HepG2 (cell line): Measurements from ENCODE around the gene ALDH3A1. TPM values are rescaled to one million over a fixed set of nuclear protein-coding genes. Genes with fewer than 3 reads are reported as not detected.

Experiments
- ATAC-seq: fragments of 200-7000 bp; cut with Tn5 transposase; 3 replicates; pipeline ENCODE4 v1.9.1; 2020; ENCODE audit warnings: mild to moderate bottlenecking, moderate library complexity
- BruUV-seq: library from RNA; stranded (reverse); fragments of 400-500 nt; replicated peaks from 2 replicates; lab custom pipeline; 2021; lab: Mats Ljungman, UMichigan
- CTCF ChIA-PET: fragments of 300-600 bp; formaldehyde crosslinking; extraction: SDS; loops from one replicate; lab custom pipeline; 2021; ENCODE audit warnings: low total read pairs, inconsistent platforms, low intra/inter-chr PET ratio; lab: Yijun Ruan, JAX
- POLR2A ChIA-PET: fragments of 350-600 bp; sonication (Branson Sonifier 250); formaldehyde crosslinking; loops from one replicate; lab custom pipeline; 2020; ENCODE audit warnings: antibody characterized with exemption, inconsistent platforms; lab: Yijun Ruan, JAX
- DNase-seq: peaks from one replicate; pipeline ENCODE4 v3.0.0-alpha.2; 2015; ENCODE audit warnings: low spot score
- FAIRE-seq: peaks from 3 replicates; lab custom pipeline; 2011; peaks lifted over from hg19 to GRCh38; lab: Jason Lieb, UNC
- H2AFZ ChIP-seq: one replicate; pipeline ENCODE4 v1.6.1; 2011; ENCODE audit warnings: low read length, inconsistent platforms
- H3K27ac ChIP-seq: fragments of 300-600 bp; 3 replicates; pipeline ENCODE4 v1.8.0; 2011; ENCODE audit warnings: mixed run types, mild to moderate bottlenecking, mixed read lengths, low read length, inconsistent platforms; ENCODE audit not compliant: insufficient read depth; ENCODE audit errors: extremely low read length
- H3K27me3 ChIP-seq, 2 experiments: fragments of 200-600 bp in 1 of 2; 2 replicates in 1 of 2; 3 replicates in 1 of 2; pipeline versions ENCODE4 v1.6.0 to v1.8.0; 2011; ENCODE audit warnings: low read length in 2 of 2, mild to moderate bottlenecking in 2 of 2, moderate library complexity in 2 of 2, inconsistent platforms in 1 of 2; ENCODE audit not compliant: insufficient read depth in 2 of 2, control insufficient read depth in 1 of 2
- H3K36me3 ChIP-seq, 2 experiments: fragments of 200-600 bp in 1 of 2; replicated peaks in 1 of 2; 2 replicates in 1 of 2; 3 replicates in 1 of 2; pipeline versions ENCODE4 v1.5.1 to v1.8.0; 2011; ENCODE audit warnings: low read length in 2 of 2, inconsistent platforms in 1 of 2; ENCODE audit not compliant: insufficient read depth in 2 of 2, control insufficient read depth in 1 of 2
- H3K4me1 ChIP-seq: 2 replicates; pipeline ENCODE4 v1.5.1; 2012; ENCODE audit warnings: low read length, inconsistent platforms; ENCODE audit not compliant: insufficient read depth
- H3K4me2 ChIP-seq: 2 replicates; pipeline ENCODE4 v1.6.0; 2011; ENCODE audit warnings: low read depth, low read length, inconsistent platforms
- H3K4me3 ChIP-seq, 3 experiments: fragments of 200-600 bp in 1 of 3; sonication (generic), shearing (Covaris generic) in 1 of 3; replicated peaks in 1 of 3; 2 replicates each; pipeline ENCODE4 v1.5.1; 2011 to 2016; ENCODE audit warnings: low read length in 3 of 3, inconsistent platforms in 2 of 3, low read depth in 2 of 3, mild to moderate bottlenecking in 2 of 3, control low read depth in 1 of 3, mixed read lengths in 1 of 3; ENCODE audit not compliant: insufficient read depth in 1 of 3
- H3K79me2 ChIP-seq: one replicate; pipeline ENCODE4 v1.6.1; 2011; ENCODE audit warnings: low read length, inconsistent platforms; ENCODE audit not compliant: insufficient read depth
- H3K9ac ChIP-seq: 2 replicates; pipeline ENCODE4 v1.6.0; 2011; ENCODE audit warnings: mild to moderate bottlenecking, low read depth, low read length, inconsistent platforms; ENCODE audit not compliant: insufficient read depth
- H3K9me3 ChIP-seq: 2 replicates; pipeline ENCODE4 v1.5.1; 2012; ENCODE audit warnings: mild to moderate bottlenecking, low read length
- H4K20me1 ChIP-seq: 2 replicates; pipeline ENCODE4 v1.6.0; 2011; ENCODE audit warnings: inconsistent platforms, mild to moderate bottlenecking, low read length, moderate library complexity; ENCODE audit not compliant: insufficient read depth
- HDAC1 ChIP-seq: sonication (generic); formaldehyde crosslinking; IDR thresholded peaks from 2 replicates; pipeline ENCODE4 v1.5.1; 2020; ENCODE audit warnings: mild to moderate bottlenecking, missing genetic modification reagents
- HMG20B ChIP-seq: conservative IDR thresholded peaks from 2 replicates; pipeline ENCODE4 v1.6.1; 2016; ENCODE audit warnings: missing genetic modification reagents, missing compliant biosample characterization
- POLR2AphosphoS2 ChIP-seq: IDR thresholded peaks from 2 replicates; pipeline ENCODE4 v1.6.1; 2011; ENCODE audit warnings: low read depth, low read length, improper control_type of control experiment
- RARG ChIP-seq: sonication (generic); formaldehyde crosslinking; IDR thresholded peaks from 2 replicates; pipeline ENCODE4 v1.4.0; 2020; ENCODE audit warnings: low read depth, mild to moderate bottlenecking, missing genetic modification reagents
- REPIN1 ChIP-seq: sonication (generic); formaldehyde crosslinking; IDR thresholded peaks from 2 replicates; pipeline ENCODE4 v1.8.0; 2022; ENCODE audit warnings: missing genetic modification reagents, low read depth, mild to moderate bottlenecking, borderline replicate concordance
- SP5 ChIP-seq: IDR thresholded peaks from 2 replicates; pipeline ENCODE4 v1.6.1; 2016; ENCODE audit warnings: low read depth, borderline replicate concordance
- TARDBP ChIP-seq: sonication (generic); formaldehyde crosslinking; IDR thresholded peaks from 2 replicates; pipeline ENCODE4 v1.8.0; 2022; ENCODE audit warnings: mild to moderate bottlenecking, missing genetic modification reagents
- TCF7 ChIP-seq: sonication (generic); IDR thresholded peaks from 2 replicates; pipeline ENCODE4 v1.6.1; 2016; ENCODE audit warnings: antibody characterized with exemption, low read depth
- TCF7L2 ChIP-seq: IDR thresholded peaks from 2 replicates; pipeline ENCODE4 v1.6.1; 2011; ENCODE audit warnings: mild to moderate bottlenecking, low read depth, low read length, moderate library complexity
- YEATS2 ChIP-seq: sonication (generic); formaldehyde crosslinking; IDR thresholded peaks from 2 replicates; pipeline ENCODE4 v1.4.0; 2020; ENCODE audit warnings: missing genetic modification reagents, borderline replicate concordance
- ZNF331 ChIP-seq: sonication (generic); formaldehyde crosslinking; IDR thresholded peaks from 2 replicates; pipeline ENCODE4 v1.4.0; 2020; ENCODE audit warnings: missing genetic modification reagents
- ZNF614 ChIP-seq: IDR thresholded peaks from 2 replicates; pipeline ENCODE4 v1.6.1; 2018; ENCODE audit warnings: missing biosample characterization, missing genetic modification reagents, inconsistent platforms, borderline replicate concordance
- ZNF652 ChIP-seq: IDR thresholded peaks from 2 replicates; pipeline ENCODE4 v1.6.1; 2016; ENCODE audit warnings: low read depth, borderline replicate concordance
- WGBS: methylation state at CpG from one replicate; pipeline ENCODE4 v1.1.6; 2017; ENCODE audit warnings: low lambda C conversion rate; 5-methylcytosine and 5-hydroxymethylcytosine counted together
- in situ Hi-C: cut with HindIII; loops from 2 replicates; pipeline ENCODE4 v1.10.0; 2017; ENCODE audit warnings: low pct_unique_long_range_greater_than_20kb; ENCODE audit not compliant: extremely low pct_ligation_motif_present
- intact Hi-C: fragments of 100-400 bp; cut with micrococcal nuclease; formaldehyde crosslinking; loops from one replicate; pipeline ENCODE4 v1.10.0; 2022; ENCODE audit not compliant: unreplicated experiment
- polyA plus RNA-seq, 8 experiments: library from polyadenylated mRNA; depleted of rRNA in 3 of 8; stranded (reverse) in 7 of 8; unstranded in 1 of 8; fragments of >200 nt; fragmentation: Illumina TruSeq in 4 of 8; extraction: Trizol in 4 of 8; gene quantifications; 2 replicates each; pipeline versions ENCODE4 v1.2.1 to v1.2.3, GENCODE V29; 2011 to 2016; ENCODE audit warnings: low read depth in 4 of 8, missing spikeins in 1 of 8, mixed read lengths in 1 of 8; ENCODE audit not compliant: insufficient read depth in 1 of 8
- total RNA-seq, 5 experiments: library from RNA; depleted of rRNA; stranded (reverse); fragments of >200 nt; fragmentation: Illumina TruSeq; extraction: Trizol; gene quantifications; 2 replicates each; pipeline ENCODE4 v1.2.3, GENCODE V29; 2016; ENCODE audit warnings: low read depth in 1 of 5
- TF ChIP-seq, protein P1 (sequence below): sonication (generic); formaldehyde crosslinking; IDR thresholded peaks from 2 replicates; pipeline ENCODE4 v1.5.1; 2020; ENCODE audit warnings: mild to moderate bottlenecking, missing genetic modification reagents, borderline replicate concordance
- TF ChIP-seq, protein P2 (sequence below): sonication (generic); formaldehyde crosslinking; IDR thresholded peaks from 2 replicates; pipeline ENCODE4 v1.4.0; 2020; ENCODE audit warnings: mild to moderate bottlenecking, missing genetic modification reagents
- TF ChIP-seq, protein P3 (sequence below): sonication (generic); formaldehyde crosslinking; IDR thresholded peaks from 2 replicates; pipeline ENCODE4 v1.4.0; 2020; ENCODE audit warnings: missing genetic modification reagents, borderline replicate concordance

Gene ALDH3A1
- total and polyA plus RNA-seq, 2 of the 13 experiments (the other 11 are each of a cell fraction or from before 2014, with no cell fraction given), result 0.07 to 0.62 TPM

DNA sequence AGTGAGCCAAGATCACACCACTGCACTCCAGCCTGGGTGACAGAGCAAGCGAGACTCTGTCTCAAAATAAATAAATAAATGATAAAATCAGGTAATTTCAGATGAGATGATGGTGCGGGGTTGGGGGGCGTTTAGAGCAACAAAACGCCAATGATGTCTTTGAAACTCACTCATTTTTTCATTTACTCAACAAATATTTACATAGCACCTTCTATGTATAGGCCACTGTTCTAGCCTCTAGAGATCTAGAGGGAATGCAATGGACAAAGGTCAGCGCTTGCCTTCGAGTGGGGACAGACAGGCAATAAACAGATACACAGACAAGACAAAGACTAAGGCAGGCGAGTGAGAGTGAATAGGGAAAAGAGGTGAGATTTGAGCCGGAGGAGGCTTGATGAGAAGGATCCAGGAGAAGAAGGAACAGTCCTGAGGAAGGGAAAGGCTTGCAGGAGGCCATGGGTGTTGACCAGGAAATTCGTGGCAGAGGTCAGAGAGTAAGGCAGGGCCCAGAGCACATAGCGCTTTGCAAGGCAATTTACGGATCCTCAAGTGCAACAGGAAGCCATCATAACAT, 14.1 kb downstream of the ALDH3A1 start:
- Histone ChIP-seq H3K9me3 (no peaks in the 10 kb centered on the region), H2AFZ (peak overlapping the region; percentile 90), H4K20me1 (no peaks in the 10 kb centered on the region), H3K4me2 (peak overlapping the region; percentile 95), H3K27me3 (no peaks in the 10 kb centered on the region; a peak in 1 of 5 replicates), H3K4me1 (peaks cover 92% of the 10 kb centered on the region), H3K4me3 (peak overlapping the region in 2 of 3 experiments; percentile 41 to 54; a peak in 3 of 6 replicates), H3K79me2 (no peaks in the 10 kb centered on the region), H3K36me3 (no peaks in the 10 kb centered on the region), H3K9ac (peak overlapping the region; percentile 56), H3K27ac (peak overlapping the region; percentile 95)
- intact Hi-C loops, result no loop called here
- ChIA-PET CTCF (no interaction called here), POLR2A (interaction anchor here (0.8 to 4.0 kb wide), 4 partner anchors 13 to 86 kb away, joined by 4 to 21 read pairs (median 5); partner anchors contain the start of genes ALDH3A1 and ALDH3A2)
- ATAC-seq (peak; percentile 91), DNase-seq (peak; percentile 97), FAIRE-seq (peak; percentile 95)
- WGBS, result 2% methylated on average over 11 of the region's 11 CpGs
- in situ Hi-C loops, result no loop called here
- no TSS peak for BruUV-seq
- TF ChIP-seq, protein P1, sequence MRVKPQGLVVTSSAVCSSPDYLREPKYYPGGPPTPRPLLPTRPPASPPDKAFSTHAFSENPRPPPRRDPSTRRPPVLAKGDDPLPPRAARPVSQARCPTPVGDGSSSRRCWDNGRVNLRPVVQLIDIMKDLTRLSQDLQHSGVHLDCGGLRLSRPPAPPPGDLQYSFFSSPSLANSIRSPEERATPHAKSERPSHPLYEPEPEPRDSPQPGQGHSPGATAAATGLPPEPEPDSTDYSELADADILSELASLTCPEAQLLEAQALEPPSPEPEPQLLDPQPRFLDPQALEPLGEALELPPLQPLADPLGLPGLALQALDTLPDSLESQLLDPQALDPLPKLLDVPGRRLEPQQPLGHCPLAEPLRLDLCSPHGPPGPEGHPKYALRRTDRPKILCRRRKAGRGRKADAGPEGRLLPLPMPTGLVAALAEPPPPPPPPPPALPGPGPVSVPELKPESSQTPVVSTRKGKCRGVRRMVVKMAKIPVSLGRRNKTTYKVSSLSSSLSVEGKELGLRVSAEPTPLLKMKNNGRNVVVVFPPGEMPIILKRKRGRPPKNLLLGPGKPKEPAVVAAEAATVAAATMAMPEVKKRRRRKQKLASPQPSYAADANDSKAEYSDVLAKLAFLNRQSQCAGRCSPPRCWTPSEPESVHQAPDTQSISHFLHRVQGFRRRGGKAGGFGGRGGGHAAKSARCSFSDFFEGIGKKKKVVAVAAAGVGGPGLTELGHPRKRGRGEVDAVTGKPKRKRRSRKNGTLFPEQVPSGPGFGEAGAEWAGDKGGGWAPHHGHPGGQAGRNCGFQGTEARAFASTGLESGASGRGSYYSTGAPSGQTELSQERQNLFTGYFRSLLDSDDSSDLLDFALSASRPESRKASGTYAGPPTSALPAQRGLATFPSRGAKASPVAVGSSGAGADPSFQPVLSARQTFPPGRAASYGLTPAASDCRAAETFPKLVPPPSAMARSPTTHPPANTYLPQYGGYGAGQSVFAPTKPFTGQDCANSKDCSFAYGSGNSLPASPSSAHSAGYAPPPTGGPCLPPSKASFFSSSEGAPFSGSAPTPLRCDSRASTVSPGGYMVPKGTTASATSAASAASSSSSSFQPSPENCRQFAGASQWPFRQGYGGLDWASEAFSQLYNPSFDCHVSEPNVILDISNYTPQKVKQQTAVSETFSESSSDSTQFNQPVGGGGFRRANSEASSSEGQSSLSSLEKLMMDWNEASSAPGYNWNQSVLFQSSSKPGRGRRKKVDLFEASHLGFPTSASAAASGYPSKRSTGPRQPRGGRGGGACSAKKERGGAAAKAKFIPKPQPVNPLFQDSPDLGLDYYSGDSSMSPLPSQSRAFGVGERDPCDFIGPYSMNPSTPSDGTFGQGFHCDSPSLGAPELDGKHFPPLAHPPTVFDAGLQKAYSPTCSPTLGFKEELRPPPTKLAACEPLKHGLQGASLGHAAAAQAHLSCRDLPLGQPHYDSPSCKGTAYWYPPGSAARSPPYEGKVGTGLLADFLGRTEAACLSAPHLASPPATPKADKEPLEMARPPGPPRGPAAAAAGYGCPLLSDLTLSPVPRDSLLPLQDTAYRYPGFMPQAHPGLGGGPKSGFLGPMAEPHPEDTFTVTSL (CRISPR knock-in tag), result peak; percentile 88; the same call in 1 of the 2 replicates
- TF ChIP-seq, protein P2, sequence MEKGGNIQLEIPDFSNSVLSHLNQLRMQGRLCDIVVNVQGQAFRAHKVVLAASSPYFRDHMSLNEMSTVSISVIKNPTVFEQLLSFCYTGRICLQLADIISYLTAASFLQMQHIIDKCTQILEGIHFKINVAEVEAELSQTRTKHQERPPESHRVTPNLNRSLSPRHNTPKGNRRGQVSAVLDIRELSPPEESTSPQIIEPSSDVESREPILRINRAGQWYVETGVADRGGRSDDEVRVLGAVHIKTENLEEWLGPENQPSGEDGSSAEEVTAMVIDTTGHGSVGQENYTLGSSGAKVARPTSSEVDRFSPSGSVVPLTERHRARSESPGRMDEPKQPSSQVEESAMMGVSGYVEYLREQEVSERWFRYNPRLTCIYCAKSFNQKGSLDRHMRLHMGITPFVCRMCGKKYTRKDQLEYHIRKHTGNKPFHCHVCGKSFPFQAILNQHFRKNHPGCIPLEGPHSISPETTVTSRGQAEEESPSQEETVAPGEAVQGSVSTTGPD (CRISPR knock-in tag), result peak; percentile 51; the same call in 1 of the 2 replicates
- peak; percentile 86 for TF ChIP-seq TARDBP
- peak; percentile 71; the same call in 1 of the 2 replicates for TF ChIP-seq ZNF614 (CRISPR knock-in tag)
- no peak for TF ChIP-seq RARG (CRISPR knock-in tag)
- TF ChIP-seq HDAC1 (CRISPR knock-in tag), result peak; percentile 77
- no peak for TF ChIP-seq POLR2AphosphoS2
- TF ChIP-seq ZNF652 (CRISPR knock-in tag), result peak; percentile 72
- peak; percentile 40; the same call in 1 of the 2 replicates for TF ChIP-seq TCF7L2
- TF ChIP-seq REPIN1 (CRISPR knock-in tag), result peak; percentile 33; the same call in 1 of the 2 replicates
- TF ChIP-seq, protein P3, sequence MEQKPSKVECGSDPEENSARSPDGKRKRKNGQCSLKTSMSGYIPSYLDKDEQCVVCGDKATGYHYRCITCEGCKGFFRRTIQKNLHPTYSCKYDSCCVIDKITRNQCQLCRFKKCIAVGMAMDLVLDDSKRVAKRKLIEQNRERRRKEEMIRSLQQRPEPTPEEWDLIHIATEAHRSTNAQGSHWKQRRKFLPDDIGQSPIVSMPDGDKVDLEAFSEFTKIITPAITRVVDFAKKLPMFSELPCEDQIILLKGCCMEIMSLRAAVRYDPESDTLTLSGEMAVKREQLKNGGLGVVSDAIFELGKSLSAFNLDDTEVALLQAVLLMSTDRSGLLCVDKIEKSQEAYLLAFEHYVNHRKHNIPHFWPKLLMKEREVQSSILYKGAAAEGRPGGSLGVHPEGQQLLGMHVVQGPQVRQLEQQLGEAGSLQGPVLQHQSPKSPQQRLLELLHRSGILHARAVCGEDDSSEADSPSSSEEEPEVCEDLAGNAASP (CRISPR knock-in tag), result peak; percentile 68; the same call in 1 of the 2 replicates
- TF ChIP-seq YEATS2 (CRISPR knock-in tag), result peak; percentile 40; the same call in 1 of the 2 replicates
- TF ChIP-seq TCF7, result peak; percentile 86
- peak; percentile 68 for TF ChIP-seq SP5 (CRISPR knock-in tag)
- peak; percentile 50; the same call in 1 of the 2 replicates for TF ChIP-seq ZNF331 (CRISPR knock-in tag)
- TF ChIP-seq HMG20B (CRISPR knock-in tag), result peak; percentile 85
